GM21717 (cell line): ENCODE data around the gene KIAA0040.

Experiments used
- ATAC-seq: cut with Tn5 transposase; IDR thresholded peaks from one replicate; pipeline ENCODE4 v1.9.1; 2021; ENCODE audit warnings: mild to moderate bottlenecking, moderate library complexity; ENCODE audit not compliant: unreplicated experiment

Gene KIAA0040

GRCh38 chr1:175192630-175193526, at the start of gene KIAA0040:
KIAA0040 (minus strand) TSS chr1:175192776; CDS start chr1:175161013, 31,763 bp downstream.
- peak; percentile 52 for ATAC-seq

DNA sequence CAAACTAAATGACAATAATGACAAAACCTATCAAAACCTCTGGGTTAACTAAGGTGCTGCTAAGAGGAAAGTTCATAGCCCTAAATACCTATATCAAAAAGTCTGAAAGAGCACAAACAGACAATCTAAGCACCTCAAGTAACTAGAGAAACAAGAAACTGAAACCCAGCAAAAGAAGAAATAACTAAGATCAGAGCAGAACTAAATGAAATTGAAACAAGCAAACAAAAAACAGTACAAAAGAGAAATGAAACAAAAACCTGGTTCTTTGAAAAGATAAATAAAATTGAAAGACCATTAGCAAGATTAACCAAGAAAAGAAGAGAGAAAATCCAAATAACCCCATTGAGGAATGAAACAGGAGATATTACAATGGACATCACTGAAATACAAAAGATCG, 44.8 kb upstream of the KIAA0040 start:
- ATAC-seq: peak; percentile 72

GRCh38 chr1:175234639-175235038, 42.1 kb upstream of the KIAA0040 start:
- no peak for ATAC-seq

DNA sequence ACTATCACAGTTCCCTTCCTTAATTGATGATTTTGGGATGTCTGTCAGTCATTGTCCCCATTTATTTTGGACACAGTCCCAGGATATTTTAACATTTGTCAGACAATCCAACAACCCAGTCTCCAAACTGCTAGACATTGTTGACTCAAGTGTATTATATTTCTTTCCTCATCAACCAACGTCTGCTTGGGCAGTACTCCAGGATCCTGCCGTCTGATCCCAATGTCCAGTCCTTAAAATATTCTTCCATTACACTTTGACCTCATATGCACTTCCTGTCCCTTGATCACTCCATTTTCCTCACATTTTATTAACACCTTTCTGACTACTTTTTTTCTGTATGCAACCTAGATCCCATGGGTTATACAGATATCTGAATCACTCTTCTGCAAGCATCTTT, 39.8 kb upstream of the KIAA0040 start:
- no peak for ATAC-seq

DNA sequence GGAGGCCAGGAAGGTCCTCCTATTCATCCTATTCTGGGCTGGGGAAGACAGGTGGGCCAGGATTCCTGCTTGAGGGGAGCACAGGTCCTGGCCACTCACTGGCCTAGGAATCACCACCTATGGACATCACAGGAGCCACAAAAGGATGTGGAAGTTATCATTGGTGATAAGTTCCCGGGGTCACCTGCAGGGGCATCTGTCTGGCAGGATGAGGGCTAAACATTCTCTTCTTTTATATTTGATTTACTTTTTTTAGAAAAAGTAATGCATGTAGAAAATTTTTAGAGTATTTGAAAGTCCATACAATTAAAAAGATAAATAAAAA, 33.2 kb upstream of the KIAA0040 start:
- ATAC-seq: peak; percentile 7

GRCh38 chr1:175222296-175222938, 29.8 kb upstream of the KIAA0040 start:
- ATAC-seq: no peak

GRCh38 chr1:175221557-175222175, 29.1 kb upstream of the KIAA0040 start:
- ATAC-seq: no peak

DNA sequence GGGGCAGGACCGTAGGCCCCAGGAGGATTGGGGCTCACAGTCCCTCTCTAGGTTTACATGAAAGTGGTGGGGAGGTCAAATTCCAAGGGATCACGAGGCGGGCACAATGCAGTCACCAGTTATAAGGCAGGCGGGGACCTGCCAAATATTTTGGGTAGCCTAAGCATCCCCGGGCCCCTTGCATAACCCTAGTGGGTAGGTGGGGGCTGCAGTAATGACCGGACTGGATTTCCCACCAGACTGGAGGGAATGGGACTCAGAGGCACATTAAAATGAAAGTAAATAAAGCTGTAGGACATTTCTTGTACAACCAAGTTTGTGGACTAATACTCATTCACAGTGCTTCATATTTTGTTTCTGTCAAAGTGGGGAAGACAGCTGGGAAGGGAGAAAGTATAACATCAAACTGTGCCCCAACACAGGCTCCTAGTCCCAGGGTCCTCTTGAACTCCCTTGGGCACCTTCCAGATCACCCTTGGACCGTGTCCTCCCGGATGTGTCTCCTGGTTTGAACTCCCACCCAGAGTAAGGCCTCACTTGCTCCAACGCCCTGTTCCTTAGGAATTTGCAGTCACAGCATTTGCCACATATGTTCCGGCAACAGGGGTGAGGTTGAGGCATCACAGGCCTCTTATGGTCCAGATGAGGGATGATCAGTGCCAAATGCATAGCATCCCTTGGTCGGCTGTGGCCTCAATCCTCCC, 28.4 kb upstream of the KIAA0040 start:
- no peak for ATAC-seq

GRCh38 chr1:175219774-175220173, 27.2 kb upstream of the KIAA0040 start:
- no peak for ATAC-seq

DNA sequence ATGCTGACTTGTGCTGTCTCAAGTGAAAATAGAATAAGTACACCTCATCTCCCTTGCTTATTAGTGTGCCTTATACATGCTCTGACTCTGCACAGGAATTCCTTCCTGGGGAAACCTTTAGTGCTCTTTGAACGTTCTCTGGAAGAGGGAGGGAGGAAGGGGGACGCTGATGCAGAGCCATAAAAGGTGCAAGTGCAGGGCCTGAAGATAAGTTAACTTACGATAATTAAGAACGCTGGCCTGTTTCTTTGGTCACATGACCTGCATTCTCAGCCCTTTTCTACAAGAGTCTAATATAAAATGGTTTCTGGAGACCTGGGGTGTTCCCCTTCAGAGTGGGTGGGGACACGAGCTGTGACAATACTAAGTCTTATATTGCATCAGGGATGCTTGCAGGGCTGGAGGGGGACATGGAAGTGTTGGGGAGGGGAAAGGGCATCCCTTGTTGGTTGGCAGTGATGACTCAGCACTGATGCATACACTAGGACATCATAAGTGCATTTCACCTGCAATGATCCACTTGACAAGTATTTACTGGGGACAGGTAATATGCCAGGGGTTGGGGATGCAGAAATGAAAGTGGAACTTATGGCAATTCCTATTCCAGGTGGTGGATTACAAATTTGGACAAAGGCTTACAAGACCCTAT, 26.3 kb upstream of the KIAA0040 start:
- no peak for ATAC-seq

DNA sequence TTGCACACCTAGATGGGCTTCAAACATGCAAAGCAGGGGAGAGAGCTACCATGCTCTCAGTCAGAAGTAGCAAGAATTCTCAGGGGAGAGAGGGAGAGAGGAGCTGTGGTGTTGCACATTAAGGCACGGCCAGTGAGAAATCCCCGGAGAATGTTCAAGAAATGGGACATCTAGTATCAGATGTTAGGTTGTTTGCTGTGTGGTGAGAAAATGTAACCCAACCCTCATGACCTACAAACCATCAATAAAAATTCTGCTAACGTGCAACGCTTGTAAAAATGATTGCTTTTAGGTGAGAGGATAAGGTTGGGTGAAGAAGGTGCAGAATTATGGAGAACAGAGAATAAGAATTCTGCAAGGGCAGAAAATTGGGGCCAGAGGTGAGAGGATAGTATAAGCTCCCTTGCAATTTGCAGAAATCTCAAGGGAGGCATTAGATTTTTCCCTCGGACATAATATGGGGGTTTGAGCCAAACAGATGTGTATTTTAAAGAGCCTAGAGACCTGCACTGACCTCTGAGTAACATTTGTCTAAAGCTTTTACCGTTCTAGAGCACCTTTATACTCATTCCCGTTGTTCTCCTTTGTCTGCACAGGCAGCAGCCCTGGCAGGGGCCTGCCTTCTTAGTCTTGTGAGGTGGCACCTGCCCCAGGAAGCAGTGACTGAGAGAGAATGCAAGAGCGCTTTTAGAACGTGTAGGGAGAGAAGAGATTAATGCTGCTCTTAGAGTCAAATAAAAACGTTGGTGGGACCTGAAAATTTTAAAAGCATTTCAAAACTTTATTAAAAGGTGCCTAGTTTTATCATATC, 25.4 kb upstream of the KIAA0040 start:
- ATAC-seq: no peak

DNA sequence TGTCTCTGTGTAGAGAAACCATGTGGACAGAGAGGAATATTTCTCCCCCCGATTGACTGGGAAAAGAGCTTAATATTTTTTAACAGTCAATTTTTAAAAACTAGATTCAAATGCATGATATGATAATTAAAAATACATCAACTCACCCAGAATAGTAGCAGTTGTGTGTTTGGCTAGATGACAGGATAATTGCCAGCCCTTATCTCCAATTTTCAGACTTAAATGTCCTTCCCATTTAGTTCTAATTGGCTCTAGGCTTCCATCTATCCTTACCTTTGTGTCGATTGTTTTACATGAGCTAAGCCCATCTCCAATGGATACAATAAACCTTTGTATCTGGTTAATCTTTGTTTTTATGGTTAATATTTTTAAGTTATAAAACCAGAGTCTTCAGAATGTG, 23.9 kb upstream of the KIAA0040 start:
- ATAC-seq: no peak

- ATAC-seq: no peak
These were observed 19.1 kb upstream of the KIAA0040 start for GRCh38 chr1:175211656-175212055.

DNA sequence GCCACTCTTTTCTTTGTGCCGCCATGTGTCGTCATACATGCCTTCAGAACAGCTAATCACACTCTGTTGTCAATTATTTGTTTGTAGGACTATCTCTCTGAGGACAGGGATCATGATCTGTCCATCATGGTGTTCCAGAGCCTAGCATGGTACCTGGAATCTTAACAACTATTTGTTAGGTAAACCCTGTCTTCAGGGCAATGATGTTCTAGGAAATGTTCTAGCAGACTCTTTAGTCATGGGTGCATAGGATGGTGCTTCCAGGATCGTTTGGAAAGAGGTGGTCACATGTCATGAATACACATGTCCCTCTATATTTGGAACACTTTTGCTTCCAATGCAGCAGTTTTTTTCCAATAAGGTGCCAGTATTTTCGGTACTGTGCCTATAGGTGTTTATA, 18.2 kb upstream of the KIAA0040 start:
- no peak for ATAC-seq

DNA sequence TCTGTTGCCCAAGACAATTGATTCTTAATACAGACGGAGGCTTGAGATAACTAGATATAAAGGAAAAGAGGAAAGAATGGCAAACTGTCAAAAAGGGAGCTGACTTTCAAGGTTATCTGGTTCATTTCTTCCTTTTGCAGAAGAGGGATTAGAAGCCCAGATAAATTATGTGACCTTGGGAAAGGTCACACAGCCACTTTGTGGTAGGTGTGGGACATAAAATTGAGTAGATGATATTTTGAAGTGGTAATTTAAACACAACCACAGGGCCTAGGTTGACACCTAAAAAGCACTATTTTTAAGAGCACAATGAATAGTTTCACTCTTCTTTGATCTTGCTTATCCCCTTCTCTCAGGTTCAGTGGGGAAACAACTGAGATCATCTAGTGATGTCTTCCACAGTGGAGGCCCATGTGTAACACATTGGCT, 16.9 kb upstream of the KIAA0040 start:
- ATAC-seq: peak; percentile 53

- ATAC-seq: peak; percentile 81
These were observed 16.4 kb upstream of the KIAA0040 start for GRCh38 chr1:175208773-175209492.

DNA sequence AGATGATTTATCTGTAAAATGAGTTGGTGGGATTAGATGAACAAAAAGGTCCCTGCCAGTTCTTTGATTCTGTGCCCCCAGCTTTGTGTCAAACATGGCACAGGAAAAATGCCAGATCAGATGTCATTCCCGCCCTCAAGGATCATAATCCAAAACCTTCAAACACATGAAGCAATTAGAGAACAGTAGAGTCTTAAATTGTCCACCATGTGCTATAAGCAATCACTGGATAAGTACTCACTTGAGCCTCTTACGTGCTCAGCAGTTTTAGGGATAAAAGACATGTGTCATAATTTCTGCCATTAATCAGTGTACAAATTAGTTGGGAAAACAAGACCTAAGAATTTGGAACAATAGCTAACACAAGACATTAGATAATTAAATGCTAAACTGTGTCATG, 15.4 kb upstream of the KIAA0040 start:
- no peak for ATAC-seq

DNA sequence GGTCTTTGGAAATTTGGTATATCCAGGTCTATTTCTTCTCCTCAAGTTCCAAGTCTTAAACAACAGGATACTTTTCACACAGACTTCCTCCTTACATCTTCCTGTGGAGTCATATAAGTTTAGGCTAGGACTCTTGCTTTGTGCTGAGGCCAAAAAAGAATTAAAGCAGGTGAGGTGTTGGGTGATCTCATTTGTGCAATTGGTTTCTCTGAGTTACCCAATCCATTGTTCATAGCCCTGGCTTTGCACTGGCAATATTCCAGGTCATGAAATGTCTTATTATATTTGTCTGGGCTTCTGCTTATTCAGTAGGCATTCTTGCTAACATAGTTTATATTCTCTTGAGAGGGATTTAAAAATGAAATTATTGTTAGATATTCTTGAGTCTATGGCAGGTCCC, 14.1 kb upstream of the KIAA0040 start:
- ATAC-seq: no peak

- ATAC-seq: peak; percentile 80
These were observed 11.8 kb upstream of the KIAA0040 start for GRCh38 chr1:175204330-175204729.
